ENCODE data around the gene NR2C2.

DNA sequence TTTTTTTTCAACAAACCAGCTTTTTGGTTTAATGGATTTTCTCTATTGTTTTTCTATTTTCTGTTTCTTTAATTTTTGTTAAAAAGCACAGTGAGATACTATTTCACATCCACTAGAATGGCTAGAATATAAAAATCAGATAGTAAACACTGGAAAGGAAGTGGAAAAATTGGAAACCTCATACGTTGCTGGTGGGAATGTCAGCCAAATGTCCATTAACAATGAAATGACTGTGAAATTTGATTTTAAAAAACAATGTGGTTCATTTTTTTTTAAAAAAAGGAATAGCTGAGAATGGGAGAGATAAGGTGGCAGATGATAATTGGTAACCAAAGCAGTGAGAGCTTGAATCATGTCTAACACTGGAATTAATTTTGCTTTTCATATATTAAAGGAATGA lies 19.9 kb downstream of the NR2C2 start:
- TF ChIP-seq, protein P1, sequence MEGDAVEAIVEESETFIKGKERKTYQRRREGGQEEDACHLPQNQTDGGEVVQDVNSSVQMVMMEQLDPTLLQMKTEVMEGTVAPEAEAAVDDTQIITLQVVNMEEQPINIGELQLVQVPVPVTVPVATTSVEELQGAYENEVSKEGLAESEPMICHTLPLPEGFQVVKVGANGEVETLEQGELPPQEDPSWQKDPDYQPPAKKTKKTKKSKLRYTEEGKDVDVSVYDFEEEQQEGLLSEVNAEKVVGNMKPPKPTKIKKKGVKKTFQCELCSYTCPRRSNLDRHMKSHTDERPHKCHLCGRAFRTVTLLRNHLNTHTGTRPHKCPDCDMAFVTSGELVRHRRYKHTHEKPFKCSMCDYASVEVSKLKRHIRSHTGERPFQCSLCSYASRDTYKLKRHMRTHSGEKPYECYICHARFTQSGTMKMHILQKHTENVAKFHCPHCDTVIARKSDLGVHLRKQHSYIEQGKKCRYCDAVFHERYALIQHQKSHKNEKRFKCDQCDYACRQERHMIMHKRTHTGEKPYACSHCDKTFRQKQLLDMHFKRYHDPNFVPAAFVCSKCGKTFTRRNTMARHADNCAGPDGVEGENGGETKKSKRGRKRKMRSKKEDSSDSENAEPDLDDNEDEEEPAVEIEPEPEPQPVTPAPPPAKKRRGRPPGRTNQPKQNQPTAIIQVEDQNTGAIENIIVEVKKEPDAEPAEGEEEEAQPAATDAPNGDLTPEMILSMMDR (IDR thresholded peaks at IDR 0.05): no peak
- no peak for TF ChIP-seq POLR2AphosphoS5 (IDR thresholded peaks at IDR 0.05)
- no peak for TF ChIP-seq POLR2A (IDR thresholded peaks at IDR 0.05)
- no peak for TF ChIP-seq EP300 (IDR thresholded peaks at IDR 0.05)
